HepG2 (cell line): ENCODE measurements around the gene PCSK6. TPM values are rescaled to one million over a fixed set of nuclear protein-coding genes. Genes with fewer than 3 reads are reported as not detected.
A peak's percentile ranks its signal among the peaks of the same experiment; 100 is the strongest.

Experiments used
- BHLHE40 ChIP-seq: IDR thresholded peaks from 2 replicates; pipeline ENCODE4 v1.6.1; 2011; ENCODE audit warnings: low read length, improper control_type of control experiment
- FOXA3 ChIP-seq: IDR thresholded peaks from 2 replicates; pipeline ENCODE4 v1.6.1; 2016; ENCODE audit warnings: missing genetic modification reagents, missing compliant biosample characterization
- MED1 ChIP-seq: sonication (generic); formaldehyde crosslinking; IDR thresholded peaks from 2 replicates; pipeline ENCODE4 v1.4.0; 2020; ENCODE audit warnings: missing genetic modification reagents
- POLR2AphosphoS5 ChIP-seq: IDR thresholded peaks from 2 replicates; pipeline ENCODE4 v1.6.1; 2012; ENCODE audit warnings: low read depth, low read length
- RXRA ChIP-seq: sonication (generic); formaldehyde crosslinking; IDR thresholded peaks from 2 replicates; pipeline ENCODE4 v1.5.1; 2020; ENCODE audit warnings: missing genetic modification reagents
- ZMYM4 ChIP-seq: sonication (generic); formaldehyde crosslinking; IDR thresholded peaks from 2 replicates; pipeline ENCODE4 v1.8.1; 2023; ENCODE audit warnings: mild to moderate bottlenecking, missing genetic modification reagents
- ZNF326 ChIP-seq: sonication (generic); formaldehyde crosslinking; IDR thresholded peaks from 2 replicates; pipeline ENCODE4 v1.4.0; 2020; ENCODE audit warnings: missing genetic modification reagents, borderline replicate concordance
- ZNF557 ChIP-seq: sonication (generic); formaldehyde crosslinking; IDR thresholded peaks from 2 replicates; pipeline ENCODE4 v1.4.0; 2020; ENCODE audit warnings: missing genetic modification reagents
- polyA plus RNA-seq, 8 experiments: library from polyadenylated mRNA; depleted of rRNA in 3 of 8; stranded (reverse) in 7 of 8; unstranded in 1 of 8; fragments of >200 nt; fragmentation: Illumina TruSeq in 4 of 8; extraction: Trizol in 4 of 8; gene quantifications; 2 replicates each; pipeline versions ENCODE4 v1.2.1 to v1.2.3, GENCODE V29; 2011 to 2016; ENCODE audit warnings: low read depth in 4 of 8, missing spikeins in 1 of 8, mixed read lengths in 1 of 8; ENCODE audit not compliant: insufficient read depth in 1 of 8
- total RNA-seq, 5 experiments: library from RNA; depleted of rRNA; stranded (reverse); fragments of >200 nt; fragmentation: Illumina TruSeq; extraction: Trizol; gene quantifications; 2 replicates each; pipeline ENCODE4 v1.2.3, GENCODE V29; 2016; ENCODE audit warnings: low read depth in 1 of 5
- TF ChIP-seq, protein P1 (sequence below): IDR thresholded peaks from 2 replicates; pipeline ENCODE4 v1.6.1; 2016; ENCODE audit warnings: low read depth
- TF ChIP-seq, protein P2 (sequence below): sonication (generic); formaldehyde crosslinking; IDR thresholded peaks from 2 replicates; pipeline ENCODE4 v1.4.0; 2020; ENCODE audit warnings: missing genetic modification reagents, borderline replicate concordance
- TF ChIP-seq, protein P3 (sequence below): sonication (generic); formaldehyde crosslinking; IDR thresholded peaks from 2 replicates; pipeline ENCODE4 v1.5.1; 2020; ENCODE audit warnings: mild to moderate bottlenecking, missing genetic modification reagents, borderline replicate concordance
- TF ChIP-seq, protein P4 (sequence below): sonication (generic); formaldehyde crosslinking; IDR thresholded peaks from 2 replicates; pipeline ENCODE4 v1.4.0; 2020; ENCODE audit warnings: missing genetic modification reagents
- TF ChIP-seq, protein P5 (sequence below): sonication (generic); formaldehyde crosslinking; IDR thresholded peaks from 2 replicates; pipeline ENCODE4 v1.5.0; 2020; ENCODE audit warnings: missing genetic modification reagents
- TF ChIP-seq, protein P6 (sequence below): sonication (generic); formaldehyde crosslinking; IDR thresholded peaks from 2 replicates; pipeline ENCODE4 v1.8.0; 2022; ENCODE audit warnings: missing genetic modification reagents, mild to moderate bottlenecking, inconsistent platforms, borderline replicate concordance
- TF ChIP-seq, protein P7 (sequence below): sonication (generic); formaldehyde crosslinking; conservative IDR thresholded peaks from 2 replicates; pipeline ENCODE4 v1.4.0; 2020; ENCODE audit warnings: mild to moderate bottlenecking, missing genetic modification reagents, moderate library complexity

Gene PCSK6
- total and polyA plus RNA-seq, 2 of the 13 experiments (the other 11 are each of a cell fraction or from before 2014, with no cell fraction given) = 56.5 to 155 TPM

DNA sequence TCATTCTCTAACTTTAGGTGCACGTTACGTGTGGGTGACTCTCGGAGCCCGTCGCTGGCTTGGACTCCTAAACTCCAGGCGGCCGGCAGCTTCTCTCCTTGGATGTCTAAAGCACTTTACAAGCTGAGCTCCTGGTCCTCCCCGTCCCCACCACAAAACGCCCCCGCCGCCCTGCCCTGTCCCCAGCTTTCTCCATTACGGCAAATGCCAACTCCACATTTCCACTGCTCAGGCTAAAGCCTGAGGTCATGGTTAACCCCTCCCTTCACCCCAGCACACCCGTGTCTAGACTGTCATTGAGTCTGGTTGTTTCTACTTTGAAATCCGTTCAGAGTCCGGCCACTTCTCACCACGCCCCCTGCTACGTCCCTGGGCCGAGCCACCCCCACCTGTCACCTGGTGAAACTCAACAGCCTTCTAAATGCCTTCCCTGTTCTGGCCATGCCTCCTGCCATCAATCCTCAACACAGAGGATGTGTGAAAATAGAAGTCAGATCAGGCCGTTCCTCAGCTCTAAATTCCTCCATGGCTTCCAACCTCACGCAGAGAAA lies 8.1 kb upstream of the PCSK6 start (continued):
- TF ChIP-seq ZNF557 (0 out of 2 replicates have a peak, but pooled peaks have one; percentile 44), MED1 (peak; percentile 79), ZMYM4 (no peak), BHLHE40 (0 out of 2 replicates have a peak, but pooled peaks have one; percentile 28), FOXA3 (CRISPR knock-in tag) (peak; percentile 25; the same call in 1 of the 2 replicates), ZNF326 (CRISPR knock-in tag) (no peak), POLR2AphosphoS5 (peak; percentile 35; the same call in 1 of the 2 replicates), RXRA (CRISPR knock-in tag) (peak; percentile 18; the same call in 1 of the 2 replicates)
- TF ChIP-seq, protein P1, sequence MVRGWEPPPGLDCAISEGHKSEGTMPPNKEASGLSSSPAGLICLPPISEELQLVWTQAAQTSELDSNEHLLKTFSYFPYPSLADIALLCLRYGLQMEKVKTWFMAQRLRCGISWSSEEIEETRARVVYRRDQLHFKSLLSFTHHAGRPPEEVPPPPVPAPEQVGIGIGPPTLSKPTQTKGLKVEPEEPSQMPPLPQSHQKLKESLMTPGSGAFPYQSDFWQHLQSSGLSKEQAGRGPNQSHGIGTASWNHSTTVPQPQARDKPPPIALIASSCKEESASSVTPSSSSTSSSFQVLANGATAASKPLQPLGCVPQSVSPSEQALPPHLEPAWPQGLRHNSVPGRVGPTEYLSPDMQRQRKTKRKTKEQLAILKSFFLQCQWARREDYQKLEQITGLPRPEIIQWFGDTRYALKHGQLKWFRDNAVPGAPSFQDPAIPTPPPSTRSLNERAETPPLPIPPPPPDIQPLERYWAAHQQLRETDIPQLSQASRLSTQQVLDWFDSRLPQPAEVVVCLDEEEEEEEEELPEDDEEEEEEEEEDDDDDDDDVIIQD = no peak
- TF ChIP-seq, protein P2, sequence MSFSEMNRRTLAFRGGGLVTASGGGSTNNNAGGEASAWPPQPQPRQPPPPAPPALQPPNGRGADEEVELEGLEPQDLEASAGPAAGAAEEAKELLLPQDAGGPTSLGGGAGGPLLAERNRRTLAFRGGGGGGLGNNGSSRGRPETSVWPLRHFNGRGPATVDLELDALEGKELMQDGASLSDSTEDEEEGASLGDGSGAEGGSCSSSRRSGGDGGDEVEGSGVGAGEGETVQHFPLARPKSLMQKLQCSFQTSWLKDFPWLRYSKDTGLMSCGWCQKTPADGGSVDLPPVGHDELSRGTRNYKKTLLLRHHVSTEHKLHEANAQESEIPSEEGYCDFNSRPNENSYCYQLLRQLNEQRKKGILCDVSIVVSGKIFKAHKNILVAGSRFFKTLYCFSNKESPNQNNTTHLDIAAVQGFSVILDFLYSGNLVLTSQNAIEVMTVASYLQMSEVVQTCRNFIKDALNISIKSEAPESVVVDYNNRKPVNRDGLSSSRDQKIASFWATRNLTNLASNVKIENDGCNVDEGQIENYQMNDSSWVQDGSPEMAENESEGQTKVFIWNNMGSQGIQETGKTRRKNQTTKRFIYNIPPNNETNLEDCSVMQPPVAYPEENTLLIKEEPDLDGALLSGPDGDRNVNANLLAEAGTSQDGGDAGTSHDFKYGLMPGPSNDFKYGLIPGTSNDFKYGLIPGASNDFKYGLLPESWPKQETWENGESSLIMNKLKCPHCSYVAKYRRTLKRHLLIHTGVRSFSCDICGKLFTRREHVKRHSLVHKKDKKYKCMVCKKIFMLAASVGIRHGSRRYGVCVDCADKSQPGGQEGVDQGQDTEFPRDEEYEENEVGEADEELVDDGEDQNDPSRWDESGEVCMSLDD (CRISPR knock-in tag) = no peak; the same call in 1 of the 2 replicates
- TF ChIP-seq, protein P3, sequence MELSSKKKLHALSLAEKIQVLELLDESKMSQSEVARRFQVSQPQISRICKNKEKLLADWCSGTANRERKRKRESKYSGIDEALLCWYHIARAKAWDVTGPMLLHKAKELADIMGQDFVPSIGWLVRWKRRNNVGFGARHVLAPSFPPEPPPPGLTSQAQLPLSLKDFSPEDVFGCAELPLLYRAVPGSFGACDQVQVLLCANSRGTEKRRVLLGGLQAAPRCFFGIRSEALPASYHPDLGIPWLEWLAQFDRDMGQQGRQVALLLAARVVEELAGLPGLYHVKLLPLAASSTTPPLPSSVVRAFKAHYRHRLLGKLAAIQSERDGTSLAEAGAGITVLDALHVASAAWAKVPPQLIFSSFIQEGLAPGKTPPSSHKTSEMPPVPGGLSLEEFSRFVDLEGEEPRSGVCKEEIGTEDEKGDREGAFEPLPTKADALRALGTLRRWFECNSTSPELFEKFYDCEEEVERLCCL = no peak
- TF ChIP-seq, protein P4, sequence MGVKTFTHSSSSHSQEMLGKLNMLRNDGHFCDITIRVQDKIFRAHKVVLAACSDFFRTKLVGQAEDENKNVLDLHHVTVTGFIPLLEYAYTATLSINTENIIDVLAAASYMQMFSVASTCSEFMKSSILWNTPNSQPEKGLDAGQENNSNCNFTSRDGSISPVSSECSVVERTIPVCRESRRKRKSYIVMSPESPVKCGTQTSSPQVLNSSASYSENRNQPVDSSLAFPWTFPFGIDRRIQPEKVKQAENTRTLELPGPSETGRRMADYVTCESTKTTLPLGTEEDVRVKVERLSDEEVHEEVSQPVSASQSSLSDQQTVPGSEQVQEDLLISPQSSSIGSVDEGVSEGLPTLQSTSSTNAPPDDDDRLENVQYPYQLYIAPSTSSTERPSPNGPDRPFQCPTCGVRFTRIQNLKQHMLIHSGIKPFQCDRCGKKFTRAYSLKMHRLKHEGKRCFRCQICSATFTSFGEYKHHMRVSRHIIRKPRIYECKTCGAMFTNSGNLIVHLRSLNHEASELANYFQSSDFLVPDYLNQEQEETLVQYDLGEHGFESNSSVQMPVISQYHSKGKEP = no peak
- TF ChIP-seq, protein P5, sequence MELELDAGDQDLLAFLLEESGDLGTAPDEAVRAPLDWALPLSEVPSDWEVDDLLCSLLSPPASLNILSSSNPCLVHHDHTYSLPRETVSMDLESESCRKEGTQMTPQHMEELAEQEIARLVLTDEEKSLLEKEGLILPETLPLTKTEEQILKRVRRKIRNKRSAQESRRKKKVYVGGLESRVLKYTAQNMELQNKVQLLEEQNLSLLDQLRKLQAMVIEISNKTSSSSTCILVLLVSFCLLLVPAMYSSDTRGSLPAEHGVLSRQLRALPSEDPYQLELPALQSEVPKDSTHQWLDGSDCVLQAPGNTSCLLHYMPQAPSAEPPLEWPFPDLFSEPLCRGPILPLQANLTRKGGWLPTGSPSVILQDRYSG (CRISPR knock-in tag) = no peak
- TF ChIP-seq, protein P6, sequence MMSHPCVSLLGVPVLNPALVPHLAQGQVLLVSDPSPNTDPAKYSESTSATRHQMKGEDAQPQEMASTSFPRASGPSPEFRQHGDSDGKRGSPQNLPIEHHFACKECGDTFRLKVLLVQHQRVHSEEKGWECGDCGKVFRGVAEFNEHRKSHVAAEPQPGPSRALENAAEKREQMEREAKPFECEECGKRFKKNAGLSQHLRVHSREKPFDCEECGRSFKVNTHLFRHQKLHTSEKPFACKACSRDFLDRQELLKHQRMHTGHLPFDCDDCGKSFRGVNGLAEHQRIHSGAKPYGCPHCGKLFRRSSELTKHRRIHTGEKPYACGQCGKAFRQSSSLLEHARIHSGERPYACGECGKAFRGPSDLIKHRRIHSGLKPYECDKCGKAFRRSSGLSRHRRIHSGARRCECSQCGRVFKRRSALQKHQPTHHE = 0 out of 2 replicates have a peak, but pooled peaks have one; percentile 39
- TF ChIP-seq, protein P7, sequence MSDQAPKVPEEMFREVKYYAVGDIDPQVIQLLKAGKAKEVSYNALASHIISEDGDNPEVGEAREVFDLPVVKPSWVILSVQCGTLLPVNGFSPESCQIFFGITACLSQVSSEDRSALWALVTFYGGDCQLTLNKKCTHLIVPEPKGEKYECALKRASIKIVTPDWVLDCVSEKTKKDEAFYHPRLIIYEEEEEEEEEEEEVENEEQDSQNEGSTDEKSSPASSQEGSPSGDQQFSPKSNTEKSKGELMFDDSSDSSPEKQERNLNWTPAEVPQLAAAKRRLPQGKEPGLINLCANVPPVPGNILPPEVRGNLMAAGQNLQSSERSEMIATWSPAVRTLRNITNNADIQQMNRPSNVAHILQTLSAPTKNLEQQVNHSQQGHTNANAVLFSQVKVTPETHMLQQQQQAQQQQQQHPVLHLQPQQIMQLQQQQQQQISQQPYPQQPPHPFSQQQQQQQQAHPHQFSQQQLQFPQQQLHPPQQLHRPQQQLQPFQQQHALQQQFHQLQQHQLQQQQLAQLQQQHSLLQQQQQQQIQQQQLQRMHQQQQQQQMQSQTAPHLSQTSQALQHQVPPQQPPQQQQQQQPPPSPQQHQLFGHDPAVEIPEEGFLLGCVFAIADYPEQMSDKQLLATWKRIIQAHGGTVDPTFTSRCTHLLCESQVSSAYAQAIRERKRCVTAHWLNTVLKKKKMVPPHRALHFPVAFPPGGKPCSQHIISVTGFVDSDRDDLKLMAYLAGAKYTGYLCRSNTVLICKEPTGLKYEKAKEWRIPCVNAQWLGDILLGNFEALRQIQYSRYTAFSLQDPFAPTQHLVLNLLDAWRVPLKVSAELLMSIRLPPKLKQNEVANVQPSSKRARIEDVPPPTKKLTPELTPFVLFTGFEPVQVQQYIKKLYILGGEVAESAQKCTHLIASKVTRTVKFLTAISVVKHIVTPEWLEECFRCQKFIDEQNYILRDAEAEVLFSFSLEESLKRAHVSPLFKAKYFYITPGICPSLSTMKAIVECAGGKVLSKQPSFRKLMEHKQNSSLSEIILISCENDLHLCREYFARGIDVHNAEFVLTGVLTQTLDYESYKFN (CRISPR knock-in tag) = peak; percentile 39; the same call in 1 of the 2 replicates
